ENCODE data around the gene TMEM132E. TPM values are rescaled to one million over a fixed set of nuclear protein-coding genes. Genes with fewer than 3 reads are reported as not detected.

TMEM132E gene
- total and polyA plus RNA-seq, 9 donors: 0.07 to 0.80 (median 0.22) TPM

DNA sequence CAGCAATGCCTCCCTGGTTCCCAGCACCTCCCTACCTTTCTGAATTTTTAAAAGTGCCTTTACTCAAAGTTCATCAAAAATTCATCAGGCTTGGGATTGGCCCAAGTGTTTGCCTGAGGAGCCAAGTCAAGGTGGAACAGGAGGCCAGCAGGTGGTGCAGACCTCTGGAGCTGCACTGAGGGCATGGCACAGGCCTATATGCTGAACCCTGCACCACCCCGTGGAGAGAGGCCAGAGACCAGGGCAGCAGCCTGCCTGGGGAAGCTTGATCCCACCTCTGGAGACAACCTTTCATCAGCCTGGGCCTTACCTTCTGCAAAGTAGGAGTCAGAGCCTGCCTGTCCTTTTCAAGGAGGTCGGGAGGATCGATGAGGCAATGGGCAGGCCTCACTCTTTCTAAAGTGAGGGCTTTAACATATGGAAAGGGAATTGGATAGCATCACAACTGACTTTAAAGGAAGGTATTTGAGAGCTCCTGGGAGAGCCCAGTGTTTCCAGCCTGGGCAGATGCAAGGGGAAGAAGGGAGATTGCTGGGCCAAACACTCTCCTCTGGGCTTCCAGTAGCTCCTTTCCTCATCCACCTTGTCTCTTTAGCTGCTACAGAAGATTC, 31.8 kb upstream of the TMEM132E start:
- Histone ChIP-seq H3K4me1 (ENCODE audit: control insufficient read depth, insufficient read depth, low read length) (peaks cover 11% of the 10 kb centered on the region), H3K36me3 (ENCODE audit: control insufficient read depth, insufficient read depth, low read length) (no peaks in the 10 kb centered on the region), H3K4me3 (ENCODE audit: low read length) (no peak overlapping the region), H3K27me3 (ENCODE audit: control insufficient read depth, insufficient read depth, low read length) (peaks cover 22% of the 10 kb centered on the region), H3K27ac (ENCODE audit: low read length) (no peak overlapping the region), H3K9me3 (replicated peaks; ENCODE audit: control insufficient read depth, low read depth, low read length) (no peaks in the 10 kb centered on the region)
- 13% methylated on average over 1 of the region's 3 CpGs for WGBS (ENCODE audit: insufficient coverage)
- no peak for DNase-seq

GRCh38 chr17:34549966-34550365, 29.4 kb upstream of the TMEM132E start:
- Histone ChIP-seq H3K36me3 (ENCODE audit: control insufficient read depth, insufficient read depth, low read length) (no peaks in the 10 kb centered on the region), H3K9me3 (replicated peaks; ENCODE audit: control insufficient read depth, low read depth, low read length) (no peaks in the 10 kb centered on the region), H3K27me3 (ENCODE audit: control insufficient read depth, insufficient read depth, low read length) (peaks cover 25% of the 10 kb centered on the region), H3K4me1 (ENCODE audit: control insufficient read depth, insufficient read depth, low read length) (peaks cover 11% of the 10 kb centered on the region), H3K4me3 (ENCODE audit: low read length) (no peak overlapping the region), H3K27ac (ENCODE audit: low read length) (no peak overlapping the region)
- DNase-seq: peak; percentile 41
- WGBS (ENCODE audit: insufficient coverage): 63% methylated on average over 6 of the region's 6 CpGs

DNA sequence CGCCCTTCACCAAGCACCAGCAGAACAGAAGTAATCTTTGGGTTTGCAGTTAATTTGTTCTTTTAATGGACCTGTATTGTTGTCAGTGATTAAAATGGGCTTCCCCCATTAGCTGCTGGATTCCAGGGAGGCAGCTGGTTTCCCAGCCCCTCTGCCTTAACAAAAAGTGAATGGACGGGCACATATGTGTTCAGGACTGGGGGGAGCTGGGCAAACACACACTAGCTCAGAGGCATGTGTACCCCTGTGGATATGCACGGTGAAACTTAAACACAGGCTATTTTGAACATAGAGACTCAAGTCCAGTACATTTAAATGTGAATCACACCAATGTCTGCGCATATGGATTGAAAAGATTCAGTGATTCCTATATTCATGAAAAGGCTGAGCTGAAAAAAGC, 25.5 kb upstream of the TMEM132E start:
- Histone ChIP-seq H3K27ac (ENCODE audit: low read length) (no peak overlapping the region), H3K27me3 (ENCODE audit: control insufficient read depth, insufficient read depth, low read length) (peaks cover 18% of the 10 kb centered on the region)
- 11% methylated on average over 1 of the region's 4 CpGs for WGBS (ENCODE audit: insufficient coverage)

DNA sequence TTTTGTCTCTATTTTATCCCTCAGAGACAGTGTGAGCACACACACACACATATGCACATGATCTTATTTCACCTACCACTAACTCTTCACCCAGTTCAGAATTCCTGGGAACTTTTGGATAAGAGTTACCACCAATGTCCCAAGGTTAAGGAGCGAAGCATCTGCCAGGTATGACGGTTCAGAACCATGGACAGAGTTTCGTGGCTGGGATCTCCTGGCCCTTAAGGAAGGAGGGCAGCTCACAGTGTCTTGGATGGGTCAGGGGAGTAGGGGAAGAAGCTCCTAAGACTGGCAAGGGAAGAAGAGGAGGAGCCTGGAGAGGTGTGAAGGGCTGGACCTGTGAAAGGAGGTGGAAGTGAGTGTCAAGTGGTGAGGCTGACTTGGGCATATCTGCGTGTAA, 23.0 kb upstream of the TMEM132E start:
- Histone ChIP-seq H3K9me3 (replicated peaks; ENCODE audit: control insufficient read depth, low read depth, low read length) (no peaks in the 10 kb centered on the region), H3K27ac (ENCODE audit: low read length) (no peak overlapping the region), H3K4me1 (ENCODE audit: control insufficient read depth, insufficient read depth, low read length) (no peaks in the 10 kb centered on the region), H3K36me3 (ENCODE audit: control insufficient read depth, insufficient read depth, low read length) (no peaks in the 10 kb centered on the region), H3K4me3 (ENCODE audit: low read length) (no peak overlapping the region), H3K27me3 (ENCODE audit: control insufficient read depth, insufficient read depth, low read length) (peaks cover 12% of the 10 kb centered on the region)
- peak; percentile 42 for DNase-seq
- WGBS (ENCODE audit: insufficient coverage): 12% methylated on average over 4 of the region's 4 CpGs

More for the DNA sequence above, 25.5 kb upstream of the TMEM132E start:
- no peak overlapping the region for H3K4me3 ChIP-seq (ENCODE audit: low read length)
- no peaks in the 10 kb centered on the region for H3K9me3 ChIP-seq (replicated peaks; ENCODE audit: control insufficient read depth, low read depth, low read length)
- no peak for DNase-seq
- H3K36me3 ChIP-seq (ENCODE audit: control insufficient read depth, insufficient read depth, low read length): no peaks in the 10 kb centered on the region
- H3K4me1 ChIP-seq (ENCODE audit: control insufficient read depth, insufficient read depth, low read length): peaks cover 11% of the 10 kb centered on the region

DNA sequence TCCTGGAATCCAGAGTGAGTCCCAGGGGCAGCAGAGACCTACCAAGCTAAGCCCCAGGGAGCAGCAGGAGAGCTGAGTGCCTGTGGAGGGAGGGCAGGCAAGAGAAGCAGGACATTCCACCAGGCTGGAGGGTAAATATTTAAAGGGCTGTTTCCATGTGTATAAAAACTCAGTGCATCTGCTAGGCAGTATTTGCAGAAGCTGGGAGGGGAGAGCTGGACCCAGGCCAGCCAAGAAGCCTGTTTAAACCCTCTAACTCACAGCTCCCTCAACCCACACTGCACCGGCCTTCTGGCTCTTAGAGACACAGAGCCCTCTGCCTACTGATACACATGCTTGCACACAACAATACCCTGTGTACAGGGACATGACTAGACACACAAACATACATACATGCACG, 22.5 kb upstream of the TMEM132E start:
- Histone ChIP-seq H3K36me3 (ENCODE audit: control insufficient read depth, insufficient read depth, low read length) (no peaks in the 10 kb centered on the region), H3K27ac (ENCODE audit: low read length) (no peak overlapping the region), H3K27me3 (ENCODE audit: control insufficient read depth, insufficient read depth, low read length) (peaks cover 12% of the 10 kb centered on the region), H3K4me3 (ENCODE audit: low read length) (no peak overlapping the region), H3K9me3 (replicated peaks; ENCODE audit: control insufficient read depth, low read depth, low read length) (no peaks in the 10 kb centered on the region), H3K4me1 (ENCODE audit: control insufficient read depth, insufficient read depth, low read length) (no peaks in the 10 kb centered on the region)
- WGBS (ENCODE audit: insufficient coverage): 61% methylated on average over 2 of the region's 2 CpGs
- no peak for DNase-seq

GRCh38 chr17:34561328-34561727, 18.1 kb upstream of the TMEM132E start:
- Histone ChIP-seq H3K27me3 (ENCODE audit: control insufficient read depth, insufficient read depth, low read length) (no peaks in the 10 kb centered on the region), H3K9me3 (replicated peaks; ENCODE audit: control insufficient read depth, low read depth, low read length) (no peaks in the 10 kb centered on the region), H3K4me3 (ENCODE audit: low read length) (no peak overlapping the region), H3K27ac (ENCODE audit: low read length) (no peak overlapping the region), H3K4me1 (ENCODE audit: control insufficient read depth, insufficient read depth, low read length) (no peaks in the 10 kb centered on the region), H3K36me3 (ENCODE audit: control insufficient read depth, insufficient read depth, low read length) (no peaks in the 10 kb centered on the region)
- DNase-seq: no peak
- 0% methylated on average over 1 of the region's 2 CpGs for WGBS (ENCODE audit: insufficient coverage)

- no peaks in the 10 kb centered on the region for H3K36me3 ChIP-seq (ENCODE audit: control insufficient read depth, insufficient read depth, low read length)
- no peak overlapping the region for H3K4me3 ChIP-seq (ENCODE audit: low read length)
- H3K4me1 ChIP-seq (ENCODE audit: control insufficient read depth, insufficient read depth, low read length): no peaks in the 10 kb centered on the region
- no peak overlapping the region for H3K27ac ChIP-seq (ENCODE audit: low read length)
- H3K27me3 ChIP-seq (ENCODE audit: control insufficient read depth, insufficient read depth, low read length): no peaks in the 10 kb centered on the region
- no peak for DNase-seq
- WGBS (ENCODE audit: insufficient coverage): 14% methylated on average over 1 of the region's 2 CpGs
- no peaks in the 10 kb centered on the region for H3K9me3 ChIP-seq (replicated peaks; ENCODE audit: control insufficient read depth, low read depth, low read length)
These were observed 17.0 kb upstream of the TMEM132E start for GRCh38 chr17:34562387-34562786.

GRCh38 chr17:34565713-34566112, 13.7 kb upstream of the TMEM132E start:
- WGBS (ENCODE audit: insufficient coverage): no CpG with 5 or more reads among the region's 1 CpG
- peaks cover 14% of the 10 kb centered on the region for H3K27me3 ChIP-seq (ENCODE audit: control insufficient read depth, insufficient read depth, low read length)
- H3K27ac ChIP-seq (ENCODE audit: low read length): no peak overlapping the region
- H3K4me1 ChIP-seq (ENCODE audit: control insufficient read depth, insufficient read depth, low read length): no peaks in the 10 kb centered on the region
- no peaks in the 10 kb centered on the region for H3K9me3 ChIP-seq (replicated peaks; ENCODE audit: control insufficient read depth, low read depth, low read length)
- DNase-seq: no peak
- no peak overlapping the region for H3K4me3 ChIP-seq (ENCODE audit: low read length)
- H3K36me3 ChIP-seq (ENCODE audit: control insufficient read depth, insufficient read depth, low read length): no peaks in the 10 kb centered on the region

- no peaks in the 10 kb centered on the region for H3K9me3 ChIP-seq (replicated peaks; ENCODE audit: control insufficient read depth, low read depth, low read length)
- no peak overlapping the region for H3K4me3 ChIP-seq (ENCODE audit: low read length)
- no peaks in the 10 kb centered on the region for H3K36me3 ChIP-seq (ENCODE audit: control insufficient read depth, insufficient read depth, low read length)
- 77% methylated on average over 4 of the region's 4 CpGs for WGBS (ENCODE audit: insufficient coverage)
- H3K4me1 ChIP-seq (ENCODE audit: control insufficient read depth, insufficient read depth, low read length): no peaks in the 10 kb centered on the region
- no peak overlapping the region for H3K27ac ChIP-seq (ENCODE audit: low read length)
- no peak for DNase-seq
- peaks cover 19% of the 10 kb centered on the region for H3K27me3 ChIP-seq (ENCODE audit: control insufficient read depth, insufficient read depth, low read length)
These were observed 13.2 kb upstream of the TMEM132E start for GRCh38 chr17:34566201-34566600.

- 89% methylated on average over 1 of the region's 2 CpGs for WGBS (ENCODE audit: insufficient coverage)
- Histone ChIP-seq H3K4me3 (ENCODE audit: low read length) (no peak overlapping the region), H3K36me3 (ENCODE audit: control insufficient read depth, insufficient read depth, low read length) (no peaks in the 10 kb centered on the region), H3K27ac (ENCODE audit: low read length) (no peak overlapping the region), H3K9me3 (replicated peaks; ENCODE audit: control insufficient read depth, low read depth, low read length) (no peaks in the 10 kb centered on the region), H3K27me3 (ENCODE audit: control insufficient read depth, insufficient read depth, low read length) (peaks cover 22% of the 10 kb centered on the region), H3K4me1 (ENCODE audit: control insufficient read depth, insufficient read depth, low read length) (no peaks in the 10 kb centered on the region)
- no peak for DNase-seq
These were observed 12.5 kb upstream of the TMEM132E start for GRCh38 chr17:34566873-34567272.
